Astrocyte of the spinal cord (primary cell): ENCODE data around the gene ELL.

Source experiments
- DNase-seq: peaks from one replicate; pipeline ENCODE4 v3.0.0; 2011; ENCODE audit warnings: low read depth, low spot score
- H3K4me3 ChIP-seq: 2 replicates; pipeline ENCODE4 v1.5.1; 2011; ENCODE audit warnings: low read depth, mild to moderate bottlenecking, low read length, moderate library complexity
- CTCF ChIP-seq: IDR thresholded peaks from 2 replicates; pipeline ENCODE4 v1.5.1; 2012; ENCODE audit warnings: low read depth, mild to moderate bottlenecking, low read length, inconsistent platforms
- in situ Hi-C: cut with HindIII; loops from 2 replicates; pipeline ENCODE4 v1.10.0; 2017; ENCODE audit warnings: low sequenced_read_pairs

The ELL gene

DNA sequence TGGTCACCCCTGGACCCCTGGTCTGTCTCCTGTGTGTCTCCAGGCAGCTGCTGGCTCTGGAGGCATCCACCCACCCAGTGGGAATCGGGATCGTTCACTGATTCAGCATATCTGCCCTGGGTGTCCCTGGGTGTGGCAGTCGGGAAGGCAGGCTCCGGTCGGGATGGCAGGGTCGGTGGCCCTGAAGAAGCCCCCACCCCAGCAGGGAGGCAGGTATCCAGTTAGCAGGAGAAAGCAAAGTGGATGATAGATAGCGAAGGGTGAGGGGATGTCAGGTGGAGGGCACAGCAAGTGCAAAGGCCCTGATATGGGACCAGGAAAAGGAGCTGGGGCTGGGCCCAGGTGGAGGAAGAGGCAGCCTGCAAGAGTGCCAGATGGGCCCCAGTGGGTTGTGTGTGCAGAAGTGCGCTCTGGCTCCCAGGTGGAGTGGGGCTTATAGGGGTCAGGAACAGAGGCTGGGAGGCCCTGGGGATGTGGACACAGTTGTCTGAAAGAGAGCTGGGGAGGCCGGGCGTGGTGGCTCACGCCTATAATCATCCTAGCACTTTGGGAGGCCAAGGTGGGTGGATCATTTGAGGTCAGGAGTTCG lies 100.4 kb downstream of the ELL start:
- no peak for TF ChIP-seq CTCF
- in situ Hi-C loops, result no loop called here
- DNase-seq, result no peak
- no peak overlapping the region for H3K4me3 ChIP-seq

DNA sequence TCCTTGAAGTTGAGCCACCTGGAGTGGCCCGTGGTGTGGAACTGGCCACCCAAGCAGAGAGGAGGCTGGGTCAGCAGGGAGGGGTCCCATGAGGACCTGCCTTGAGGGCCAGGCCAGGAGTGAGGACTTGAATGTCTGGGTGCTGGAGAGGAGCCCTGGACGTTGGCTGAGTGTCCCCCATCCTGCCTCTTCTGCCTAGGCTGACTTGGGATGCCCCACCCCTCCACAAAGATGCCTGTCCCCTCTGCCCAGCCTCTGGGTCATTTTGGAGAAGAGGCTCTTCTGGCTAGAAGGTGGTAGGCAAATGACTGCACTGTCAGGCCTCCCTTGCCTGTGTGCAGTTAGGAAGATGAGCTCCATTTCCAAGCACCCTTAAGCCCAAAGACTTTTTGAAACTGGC lies 100.9 kb downstream of the ELL start:
- H3K4me3 ChIP-seq, result peak overlapping the region; percentile 71
- no peak for TF ChIP-seq CTCF
- no peak for DNase-seq
- in situ Hi-C loops, result no loop called here

DNA sequence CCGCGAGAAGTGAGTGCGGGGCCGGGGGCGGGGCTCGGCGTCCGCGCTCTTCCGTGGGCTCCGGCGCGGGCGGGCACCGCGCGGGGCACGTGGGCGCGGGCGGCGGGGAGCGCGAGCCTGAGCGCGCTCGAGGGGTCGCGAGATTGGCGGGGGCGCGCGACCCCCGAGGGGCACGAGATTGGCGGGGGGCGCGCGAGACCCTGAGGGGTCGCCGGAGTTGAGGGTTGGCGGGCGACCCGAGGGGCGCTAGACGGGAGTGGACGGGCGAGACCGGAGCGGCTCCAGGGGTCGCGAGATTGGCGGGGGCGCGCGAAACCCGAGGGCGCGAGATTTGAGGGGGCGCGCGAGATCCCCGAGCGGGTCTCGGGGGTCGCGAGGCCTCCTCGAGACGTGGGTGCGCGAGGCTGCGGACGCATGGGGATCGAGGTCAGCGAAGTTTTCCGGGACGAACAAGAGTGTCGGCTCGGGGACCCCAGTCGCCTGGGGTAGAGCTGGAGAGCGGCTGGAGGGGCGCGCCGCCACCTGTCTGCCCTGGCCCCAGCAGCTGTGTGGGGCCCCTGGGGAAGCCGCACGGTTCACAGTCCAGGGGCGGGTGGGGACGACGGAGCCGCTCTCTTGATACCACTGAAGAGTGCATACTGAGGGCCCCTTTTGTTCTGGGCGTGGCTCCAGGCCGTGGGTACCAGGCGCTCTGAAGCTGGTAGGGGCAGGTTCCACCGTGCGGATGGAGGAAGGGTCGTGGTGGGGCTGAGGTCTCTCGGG lies 102.0 kb downstream of the ELL start:
- in situ Hi-C loops, result no loop called here
- no peak for DNase-seq
- peak overlapping the region; percentile 71 for H3K4me3 ChIP-seq
- no peak for TF ChIP-seq CTCF

- H3K4me3 ChIP-seq, result peak within 1 kb of the TSS; percentile 71
- DNase-seq, result peak; percentile 81
- in situ Hi-C loops, result no loop called here
- TF ChIP-seq CTCF, result no peak
Measured at GRCh38 chr19:18419195-18419698, 102.6 kb downstream of the ELL start, which contains the start of gene SSBP4. Gene SSBP4, plus strand, starts transcription at chr19:18419398. Its CDS starts 251 bp downstream, at chr19:18419649.

DNA sequence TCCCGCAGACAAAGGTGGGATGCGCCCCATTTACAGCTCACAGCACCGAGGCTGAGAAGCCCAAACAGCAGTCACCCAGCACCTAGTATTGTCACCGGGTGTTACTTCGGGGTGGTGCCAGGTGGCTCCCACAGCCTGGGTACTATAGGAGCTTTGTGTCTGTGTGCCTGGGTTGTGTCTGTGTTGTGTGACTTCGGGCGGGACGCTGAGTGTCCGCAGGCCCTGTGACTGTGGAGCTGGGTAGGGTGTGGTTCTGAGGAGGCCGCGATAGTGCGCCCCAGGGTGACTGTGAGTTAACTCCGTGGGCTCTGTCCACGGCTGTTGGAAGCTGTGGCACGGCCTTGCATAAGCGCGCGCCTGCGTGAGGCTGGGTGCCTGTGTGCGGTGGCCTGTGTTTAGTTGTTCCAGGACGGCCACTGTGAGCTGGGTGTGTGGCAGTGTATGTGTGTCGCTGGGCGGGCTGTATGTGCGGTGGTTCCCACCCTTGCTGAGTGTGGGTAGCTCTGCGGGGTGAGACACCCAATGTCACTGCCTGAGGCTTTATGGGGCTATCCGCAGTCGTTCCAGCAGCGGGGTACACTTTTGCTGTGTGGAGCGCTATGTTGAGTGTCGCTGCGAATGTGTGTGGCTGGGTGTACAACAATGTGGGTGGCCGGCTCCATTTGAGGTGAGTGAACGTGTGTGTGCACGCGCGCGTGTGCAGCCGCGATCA lies 103.2 kb downstream of the ELL start:
- DNase-seq, result no peak
- in situ Hi-C loops, result no loop called here
- no peak for TF ChIP-seq CTCF
- H3K4me3 ChIP-seq, result peak overlapping the region; percentile 22

DNA sequence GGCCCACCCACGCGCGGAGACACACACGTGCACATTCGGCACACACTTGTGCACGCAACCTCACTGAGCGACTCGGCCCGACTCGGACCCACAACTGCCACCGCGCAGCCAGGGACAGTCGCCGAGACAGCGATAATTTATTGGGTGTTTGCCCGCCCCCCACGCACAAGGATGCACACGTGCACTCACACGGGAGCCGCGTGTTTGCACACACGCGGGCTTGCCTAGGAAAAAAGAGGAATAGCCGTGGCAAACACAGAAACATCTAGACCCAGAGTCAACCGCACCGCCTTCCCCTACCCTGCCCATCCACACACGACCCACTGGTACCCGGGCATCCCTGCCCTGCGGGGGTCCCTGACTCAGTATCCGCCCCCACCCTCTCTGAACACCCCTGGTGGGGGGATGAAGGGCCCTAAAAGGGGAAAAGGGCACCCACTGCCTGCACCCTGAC lies 103.8 kb downstream of the ELL start:
- no peak for TF ChIP-seq CTCF
- DNase-seq, result no peak
- no peak overlapping the region for H3K4me3 ChIP-seq
- in situ Hi-C loops, result no loop called here
